Stimulated activated CD4-positive, alpha-beta T cell treated with anti-CD3 and anti-CD28 coated beads, Interleukin-12 subunit alpha, Interleukin-12 subunit beta, amount 100 ng/mL, for 4 hours (primary cell): ENCODE measurements around the gene NINL.
"Not testable (repeated sequence)": the region's sequence is repeated elsewhere in the genome, so short reads cannot be mapped to it uniquely, and the experiment has no call there.

Source experiments
- DNase-seq: peaks from one replicate; pipeline ENCODE4 v3.0.0-alpha.2; 2020

The NINL gene

GRCh38 chr20:25529295-25529951 is 55.9 kb downstream of the NINL start:
- no peak for DNase-seq

GRCh38 chr20:25527949-25528348 is 57.4 kb downstream of the NINL start:
- no peak for DNase-seq

GRCh38 chr20:25526446-25526845 is 58.9 kb downstream of the NINL start:
- DNase-seq: no peak

- no peak for DNase-seq
Observed at GRCh38 chr20:25525867-25526266, 59.5 kb downstream of the NINL start.

- no peak for DNase-seq
Observed at GRCh38 chr20:25525295-25525694, 60.0 kb downstream of the NINL start.

- no peak for DNase-seq
Observed at GRCh38 chr20:25521382-25521781, 63.9 kb downstream of the NINL start.

GRCh38 chr20:25517124-25517523 is 68.2 kb downstream of the NINL start:
- DNase-seq: no peak

GRCh38 chr20:25514747-25515340 is 70.5 kb downstream of the NINL start:
- no peak for DNase-seq

GRCh38 chr20:25514195-25514594 is 71.1 kb downstream of the NINL start:
- no peak for DNase-seq

GRCh38 chr20:25512709-25513108 is 72.6 kb downstream of the NINL start:
- DNase-seq: no peak

GRCh38 chr20:25511183-25511582 is 74.1 kb downstream of the NINL start:
- DNase-seq: no peak

GRCh38 chr20:25510721-25511120 is 74.6 kb downstream of the NINL start:
- no peak for DNase-seq

- DNase-seq: no peak
Observed at GRCh38 chr20:25510202-25510601, 75.1 kb downstream of the NINL start.

- no peak for DNase-seq
Observed at GRCh38 chr20:25509084-25509483, 76.2 kb downstream of the NINL start.

- DNase-seq: no peak
Observed at GRCh38 chr20:25508083-25508770, 77.1 kb downstream of the NINL start.

- DNase-seq: no peak
Observed at GRCh38 chr20:25507385-25508082, 77.8 kb downstream of the NINL start.

GRCh38 chr20:25504366-25505135 is 80.8 kb downstream of the NINL start:
- no peak for DNase-seq

GRCh38 chr20:25503936-25504335 is 81.4 kb downstream of the NINL start:
- DNase-seq: no peak

GRCh38 chr20:25503051-25503639 is 82.2 kb downstream of the NINL start:
- not testable (repeated sequence) for DNase-seq

GRCh38 chr20:25500880-25501351 is 84.4 kb downstream of the NINL start:
- DNase-seq: no peak

- no peak for DNase-seq
Observed at GRCh38 chr20:25499855-25500434, 85.4 kb downstream of the NINL start.

- no peak for DNase-seq
Observed at GRCh38 chr20:25499031-25499430, 86.3 kb downstream of the NINL start.
